Heart left ventricle (tissue), 16 donors: ENCODE data around the gene BTRC. TPM values are rescaled to one million over a fixed set of nuclear protein-coding genes. Genes with fewer than 3 reads are reported as not detected.

Source experiments
- ATAC-seq, 4 donors: fragments of 200-7000 bp; cut with Tn5 transposase; one replicate each; pipeline ENCODE4 v1.9.1; 2020 to 2022; ENCODE audit warnings: moderate library complexity in 4 of 4, mild to moderate bottlenecking in 3 of 4, moderate number of reproducible peaks in 1 of 4
- DNase-seq, 5 donors: peaks; one replicate each; pipeline ENCODE4 v3.0.0-alpha.2; 2020
- H3K27ac ChIP-seq, 12 donors: fragments of 200-600 bp; sonication (generic) in 4 of 12; one replicate each; pipeline versions ENCODE4 v1.5.0 to v1.8.0; 2016 to 2022; ENCODE audit warnings: mild to moderate bottlenecking in 2 of 12
- H3K27me3 ChIP-seq, 9 donors: fragments of 200-600 bp; sonication (generic) in 2 of 9; one replicate each; pipeline versions ENCODE4 v1.5.1 to v1.8.0; 2016 to 2022; ENCODE audit warnings: mild to moderate bottlenecking in 3 of 9
- H3K36me3 ChIP-seq, 9 donors: fragments of 200-600 bp; sonication (generic) in 2 of 9; one replicate each; pipeline versions ENCODE4 v1.5.0 to v1.8.0; 2018 to 2022; ENCODE audit warnings: mild to moderate bottlenecking in 2 of 9
- H3K4me1 ChIP-seq, 12 donors: fragments of 200-600 bp; sonication (generic) in 4 of 12; one replicate each; pipeline versions ENCODE4 v1.5.0 to v1.8.0; 2016 to 2022; ENCODE audit warnings: mild to moderate bottlenecking in 3 of 12
- H3K4me3 ChIP-seq, 12 donors: fragments of 200-600 bp; sonication (generic) in 4 of 12; one replicate each; pipeline versions ENCODE4 v1.5.0 to v1.8.0; 2017 to 2022; ENCODE audit warnings: mild to moderate bottlenecking in 9 of 12, moderate library complexity in 4 of 12
- H3K9me3 ChIP-seq, 12 donors: fragments of 200-600 bp; sonication (generic) in 4 of 12; one replicate each; pipeline versions ENCODE4 v1.5.0 to v1.8.0; 2016 to 2022; ENCODE audit warnings: mild to moderate bottlenecking in 1 of 12
- CTCF ChIP-seq, 12 donors: fragments of 200-600 bp; sonication (generic) in 4 of 12; IDR thresholded peaks; one replicate each; pipeline versions ENCODE4 v1.5.0 to v1.8.0; 2018 to 2022; ENCODE audit warnings: antibody characterized with exemption in 12 of 12, mild to moderate bottlenecking in 5 of 12
- POLR2A ChIP-seq, 2 donors: fragments of 450-650 bp; IDR thresholded peaks; one replicate each; pipeline ENCODE4 v1.6.1; 2017; ENCODE audit warnings: antibody characterized with exemption in 2 of 2, mild to moderate bottlenecking in 2 of 2, moderate library complexity in 2 of 2
- WGBS, 4 donors: extraction: QIAGEN DNeasy Blood & Tissue Kit in 2 of 4; methylation state at CpG; one replicate each; pipeline versions ENCODE4 v1.1.5 to v1.1.7; 2013 to 2018; 5-methylcytosine and 5-hydroxymethylcytosine counted together
- intact Hi-C, 10 donors: fragments of 100-400 bp; cut with DNase I; formaldehyde crosslinking; loops; one replicate each; pipeline versions ENCODE4 v1.11.1 to v1.14.2; 2022
- polyA plus RNA-seq, 2 donors: library from polyadenylated mRNA; stranded (reverse); fragments of 200-250 nt; gene quantifications; one replicate each; pipeline ENCODE4 v1.2.3, GENCODE V29; 2013
- total RNA-seq, 9 donors: library from RNA; depleted of rRNA in 2 of 9; stranded (reverse); fragments of >200 nt in 2 of 9; fragmentation: NEBNext Ultra II Directional in 3 of 9; extraction: Animal tissue kit (Norgen Biotek cat#: 25700) in 3 of 9; gene quantifications; one replicate each; pipeline versions ENCODE4 v1.1.0 to v1.2.4, GENCODE V29; 2016 to 2023
- donor health status: ischemic (EF 13 %, LVEDD 7.1; RV severe dilation, severe dysfunction).
- donor health status: healthy with polysubstance abuse.
- donor health status: DM: no; HTN: yes; CAD: no.
- donor health status: DM: no; HTN: no; CAD: no.
- donor health status: ischemic (EF 25% LVEDD 6.9; RV normal size, moderate dysfunction).
- donor health status: ischemic (EF 25% LVEDD 5.7; RV mildly dilated, moderate dysfunction).
- donor health status: healthy.
- donor health status: DM: yes; HTN: yes; CAD: no.
- donor health status: ischemic (EF 35%, LVEDD 5.7; RV mildly dilated, moderate dysfunction).
- donor health status: nonischemic (EF 11% LVEDD 7.7; RV severe dilation, severe dysfunction).
- donor health status: DM: yes; HTN: yes; CAD: no.
- donor health status: PGD.
- donor health status: ischemic (EF 29% LVEDD 5.4; RV normal size, mild dysfunction).
- donor health status: nonischemic (EF 23%, LVEDD 6.1; RV moderate dilation, normal function).

Gene BTRC
- total and polyA plus RNA-seq, 11 donors, result 10.7 to 53.5 (median 32.1) TPM

GRCh38 chr10:101559596-101560297, 205.8 kb downstream of the BTRC start:
- Histone ChIP-seq H3K27ac (no peak overlapping the region), H3K9me3 (no peaks in the 10 kb centered on the region), H3K4me3 (no peak overlapping the region), H3K4me1 (peaks cover 0 to 4% (median 0%) of the 10 kb centered on the region in 12 donors), H3K36me3 (peaks cover 0 to 12% (median 9%) of the 10 kb centered on the region in 9 donors), H3K27me3 (peaks cover 0 to 11% (median 0%) of the 10 kb centered on the region in 9 donors)
- ATAC-seq (no peak), DNase-seq (peak in 2 of 5 donors; percentile 2 to 15)
- intact Hi-C loops, result loop anchor here in 3 of 10 donors (10.0 kb wide), 2 partner anchors 255 to 285 kb away; no protein-coding TSS in a partner anchor
- WGBS, 4 donors, result 76 to 84% (median 79%) methylated on average over 11 to 12 of the region's 12 CpGs
- TF ChIP-seq POLR2A (IDR thresholded peaks at IDR 0.05) (no peak), CTCF (IDR thresholded peaks at IDR 0.05) (no peak)

GRCh38 chr10:101560298-101561067, 206.5 kb downstream of the BTRC start:
- WGBS, 4 donors, result 59 to 66% (median 62%) methylated on average over 2 of the region's 2 CpGs
- ATAC-seq (peak in 1 of 4 donors; percentile 8), DNase-seq (peak in 3 of 5 donors; percentile 4 to 40 (median 12))
- Histone ChIP-seq H3K27ac (no peak overlapping the region), H3K27me3 (peaks cover 0 to 18% (median 7%) of the 10 kb centered on the region in 9 donors), H3K4me3 (no peak overlapping the region), H3K4me1 (peaks cover 0 to 4% (median 0%) of the 10 kb centered on the region in 12 donors), H3K36me3 (peaks cover 0 to 5% (median 3%) of the 10 kb centered on the region in 9 donors), H3K9me3 (no peaks in the 10 kb centered on the region)
- intact Hi-C loops, result loop anchor here in 3 of 10 donors (10.0 kb wide), 2 partner anchors 256 to 286 kb away; no protein-coding TSS in a partner anchor
- TF ChIP-seq CTCF (IDR thresholded peaks at IDR 0.05), result no peak
- no peak for TF ChIP-seq POLR2A (IDR thresholded peaks at IDR 0.05)

- peak in 3 of 5 donors; percentile 5 to 19 (median 11) for DNase-seq
- Histone ChIP-seq H3K27ac (no peak overlapping the region), H3K9me3 (no peaks in the 10 kb centered on the region), H3K4me3 (no peak overlapping the region), H3K27me3 (peaks cover 0 to 26% (median 12%) of the 10 kb centered on the region in 9 donors), H3K36me3 (no peaks in the 10 kb centered on the region), H3K4me1 (peaks cover 0 to 8% (median 0%) of the 10 kb centered on the region in 12 donors)
- 70 to 81% (median 77%) methylated on average over 15 of the region's 15 CpGs for WGBS, 4 donors
- TF ChIP-seq CTCF (IDR thresholded peaks at IDR 0.05) (no peak), POLR2A (IDR thresholded peaks at IDR 0.05) (no peak)
- no peak for ATAC-seq
- intact Hi-C loops, result loop anchor here in 3 of 10 donors (10.0 kb wide), 2 partner anchors 256 to 286 kb away; no protein-coding TSS in a partner anchor
These were observed 207.3 kb downstream of the BTRC start for GRCh38 chr10:101561068-101561915.
